Liver (tissue), 9 donors: Measurements from ENCODE around the gene SMAD1. TPM values are rescaled to one million over a fixed set of nuclear protein-coding genes. Genes with fewer than 3 reads are reported as not detected.

Experiments
- DNase-seq: peaks from one replicate; pipeline ENCODE4 v3.0.0-alpha.2; 2017; ENCODE audit warnings: low spot score
- H3K27ac ChIP-seq, 2 donors: one replicate each; pipeline ENCODE4 v1.7.0; 2013; ENCODE audit warnings: inconsistent platforms in 2 of 2, low read length in 2 of 2, control low read depth in 1 of 2, low read depth in 1 of 2, mild to moderate bottlenecking in 1 of 2
- H3K27me3 ChIP-seq, 4 donors: one replicate each; pipeline versions ENCODE4 v1.6.1 to v1.7.0; 2013; ENCODE audit warnings: low read length in 3 of 4, inconsistent platforms in 1 of 4, mild to moderate bottlenecking in 1 of 4, moderate library complexity in 1 of 4; ENCODE audit not compliant: control insufficient read depth in 4 of 4, insufficient read depth in 4 of 4
- H3K36me3 ChIP-seq, 4 donors: one replicate each; pipeline versions ENCODE4 v1.6.1 to v1.7.0; 2013; ENCODE audit warnings: low read length in 3 of 4, mild to moderate bottlenecking in 3 of 4, low read depth in 1 of 4, moderate library complexity in 1 of 4; ENCODE audit not compliant: control insufficient read depth in 4 of 4, insufficient read depth in 3 of 4
- H3K4me1 ChIP-seq, 4 donors: one replicate each; pipeline versions ENCODE4 v1.6.1 to v1.7.0; 2013; ENCODE audit warnings: low read length in 3 of 4, mild to moderate bottlenecking in 3 of 4, moderate library complexity in 1 of 4; ENCODE audit not compliant: control insufficient read depth in 4 of 4, insufficient read depth in 4 of 4
- H3K4me3 ChIP-seq, 3 donors: one replicate each; pipeline versions ENCODE4 v1.6.1 to v1.7.0; 2013; ENCODE audit warnings: low read length in 3 of 3, control low read depth in 1 of 3, low read depth in 1 of 3, mild to moderate bottlenecking in 1 of 3
- H3K9ac ChIP-seq, 2 donors: one replicate each; pipeline ENCODE4 v1.7.0; 2013; ENCODE audit warnings: low read length in 2 of 2, mild to moderate bottlenecking in 2 of 2, moderate library complexity in 2 of 2, control low read depth in 1 of 2, low read depth in 1 of 2
- H3K9me3 ChIP-seq, 4 donors: one replicate each; pipeline versions ENCODE4 v1.6.1 to v1.7.0; 2013; ENCODE audit warnings: low read length in 3 of 4; ENCODE audit not compliant: control insufficient read depth in 4 of 4
- CTCF ChIP-seq: fragments of 150-350 bp; IDR thresholded peaks from 2 replicates; pipeline ENCODE4 v1.5.1; 2017; ENCODE audit warnings: improper control_type of control experiment, low read depth, low read length; ENCODE audit not compliant: missing input control
- EGR1 ChIP-seq, 2 donors: IDR thresholded peaks; 2 replicates each; pipeline ENCODE4 v1.6.1; 2016 to 2018; ENCODE audit warnings: antibody characterized with exemption in 2 of 2, low read depth in 2 of 2
- FOXA1 ChIP-seq: IDR thresholded peaks from 2 replicates; pipeline ENCODE4 v1.6.1; 2016; ENCODE audit warnings: antibody characterized with exemption
- FOXA2 ChIP-seq: IDR thresholded peaks from 2 replicates; pipeline ENCODE4 v1.6.1; 2016; ENCODE audit warnings: antibody characterized with exemption
- GABPA ChIP-seq, 2 donors: IDR thresholded peaks in 1 of 2; conservative IDR thresholded peaks in 1 of 2; 2 replicates each; pipeline ENCODE4 v1.6.1; 2016; ENCODE audit warnings: antibody characterized with exemption in 2 of 2, mild to moderate bottlenecking in 1 of 2, moderate library complexity in 1 of 2
- HNF4A ChIP-seq, 2 donors: conservative IDR thresholded peaks; 2 replicates each; pipeline ENCODE4 v1.6.1; 2016; ENCODE audit warnings: antibody characterized with exemption in 2 of 2, mild to moderate bottlenecking in 2 of 2
- HNF4G ChIP-seq: IDR thresholded peaks from 2 replicates; pipeline ENCODE4 v1.6.1; 2016; ENCODE audit warnings: antibody characterized with exemption
- JUND ChIP-seq, 2 donors: IDR thresholded peaks; 2 replicates each; pipeline ENCODE4 v1.6.1; 2016; ENCODE audit warnings: antibody characterized with exemption in 2 of 2
- NR2F2 ChIP-seq: IDR thresholded peaks from 2 replicates; pipeline ENCODE4 v1.6.1; 2016; ENCODE audit warnings: antibody characterized with exemption
- RAD21 ChIP-seq, 2 donors: IDR thresholded peaks; 2 replicates each; pipeline ENCODE4 v1.6.1; 2016; ENCODE audit warnings: antibody characterized with exemption in 2 of 2, mild to moderate bottlenecking in 2 of 2
- REST ChIP-seq: IDR thresholded peaks from 2 replicates; pipeline ENCODE4 v1.6.1; 2016; ENCODE audit warnings: antibody characterized with exemption, mild to moderate bottlenecking
- RXRA ChIP-seq, 2 donors: IDR thresholded peaks; 2 replicates each; pipeline ENCODE4 v1.6.1; 2017 to 2018; ENCODE audit warnings: antibody characterized with exemption in 2 of 2, mild to moderate bottlenecking in 1 of 2
- SP1 ChIP-seq: IDR thresholded peaks from 2 replicates; pipeline ENCODE4 v1.6.1; 2018; ENCODE audit warnings: antibody characterized with exemption, mild to moderate bottlenecking
- TAF1 ChIP-seq: conservative IDR thresholded peaks from 2 replicates; pipeline ENCODE4 v1.6.1; 2016; ENCODE audit warnings: antibody characterized with exemption, mild to moderate bottlenecking
- YY1 ChIP-seq: IDR thresholded peaks from 2 replicates; pipeline ENCODE4 v1.6.1; 2016; ENCODE audit warnings: antibody characterized with exemption, mild to moderate bottlenecking
- ZBTB33 ChIP-seq: IDR thresholded peaks from 2 replicates; pipeline ENCODE4 v1.6.1; 2016; ENCODE audit warnings: antibody characterized with exemption
- WGBS: extraction: QIAGEN DNeasy Blood & Tissue Kit; methylation state at CpG from one replicate; pipeline ENCODE4 v1.1.7; 2013; 5-methylcytosine and 5-hydroxymethylcytosine counted together
- polyA plus RNA-seq, 2 donors: library from polyadenylated mRNA; stranded (reverse) in 1 of 2; unstranded in 1 of 2; fragments of 200-250 nt in 1 of 2; fragments of >200 nt in 1 of 2; fragmentation: Nextera tagmentation in 1 of 2; extraction: Ambion mirVana in 1 of 2; gene quantifications; one replicate each; pipeline versions ENCODE4 v1.2.1 to v1.2.3, GENCODE V29; 2013 to 2015
- total RNA-seq, 2 donors: library from RNA; depleted of rRNA; stranded (reverse); fragments of >200 nt; gene quantifications; one replicate each; pipeline ENCODE4 v1.2.3, GENCODE V29; 2014
- donor health status: healthy.
- donor health status: healthy.
- donor health status: healthy.
- donor health status: healthy.
- donor health status: healthy.

The SMAD1 gene
- total and polyA plus RNA-seq, 4 donors = 6.3 to 43.8 (median 14.6) TPM

GRCh38 chr4:145535202-145535601, 53.5 kb downstream of the SMAD1 start:
- WGBS = 91% methylated on average over 1 of the region's 1 CpG
- Histone ChIP-seq H3K9me3 (no peaks in the 10 kb centered on the region), H3K4me1 (no peaks in the 10 kb centered on the region), H3K36me3 (peaks cover 0 to 4% (median 1%) of the 10 kb centered on the region in 4 donors), H3K27me3 (no peaks in the 10 kb centered on the region), H3K4me3 (no peak overlapping the region), H3K9ac (no peak overlapping the region), H3K27ac (no peak overlapping the region)
- TF ChIP-seq FOXA2 = no peak
- no peak for DNase-seq

GRCh38 chr4:145536044-145536443, 54.4 kb downstream of the SMAD1 start:
- Histone ChIP-seq H3K4me3 (no peak overlapping the region), H3K36me3 (peaks cover 0 to 4% (median 1%) of the 10 kb centered on the region in 4 donors), H3K9ac (no peak overlapping the region), H3K27ac (no peak overlapping the region), H3K4me1 (no peaks in the 10 kb centered on the region), H3K9me3 (no peaks in the 10 kb centered on the region), H3K27me3 (no peaks in the 10 kb centered on the region)
- WGBS = 93% methylated on average over 2 of the region's 2 CpGs
- DNase-seq = no peak
- no peak for TF ChIP-seq RXRA (IDR thresholded peaks at IDR 0.05)
- TF ChIP-seq CTCF = no peak
- TF ChIP-seq FOXA1 = no peak
- no peak for TF ChIP-seq GABPA (IDR thresholded peaks at IDR 0.05 in 1 of 2, conservative IDR thresholded peaks at IDR 0.05 in 1 of 2)
- TF ChIP-seq ZBTB33 = no peak
- no peak for TF ChIP-seq NR2F2
- no peak for TF ChIP-seq TAF1
- no peak for TF ChIP-seq SP1
- no peak for TF ChIP-seq REST

GRCh38 chr4:145538596-145538995, 56.9 kb downstream of the SMAD1 start:
- Histone ChIP-seq H3K9ac (no peak overlapping the region), H3K27me3 (no peaks in the 10 kb centered on the region), H3K4me1 (no peaks in the 10 kb centered on the region), H3K4me3 (no peak overlapping the region), H3K9me3 (no peaks in the 10 kb centered on the region), H3K36me3 (peaks cover 0 to 4% (median 0%) of the 10 kb centered on the region in 4 donors), H3K27ac (no peak overlapping the region)
- 83% methylated on average over 1 of the region's 1 CpG for WGBS
- no peak for DNase-seq
- TF ChIP-seq HNF4G = no peak
- TF ChIP-seq GABPA (IDR thresholded peaks at IDR 0.05 in 1 of 2, conservative IDR thresholded peaks at IDR 0.05 in 1 of 2) = no peak
- TF ChIP-seq NR2F2 = no peak
- TF ChIP-seq CTCF = no peak
- TF ChIP-seq JUND (IDR thresholded peaks at IDR 0.05) = no peak
- TF ChIP-seq FOXA2 = no peak
- TF ChIP-seq SP1 = no peak
- no peak for TF ChIP-seq TAF1
- TF ChIP-seq YY1 = no peak
- TF ChIP-seq HNF4A (conservative IDR thresholded peaks at IDR 0.05) = no peak
- TF ChIP-seq RAD21 (IDR thresholded peaks at IDR 0.05) = no peak
- TF ChIP-seq ZBTB33 = no peak
- no peak for TF ChIP-seq EGR1 (IDR thresholded peaks at IDR 0.05; ENCODE audit: low read depth in 2 of 2)
